Stimulated activated memory B cell treated with anti-CD40 and anti-IgM and Interleukin-4, amounts not matched to agents 10 μg/mL and 1 μg/mL and 100 μg/mL, for 72 hours (primary cell): ENCODE data around the gene KHDC1.
A peak's percentile ranks its signal among the peaks of the same experiment; 100 is the strongest.
"Not testable (repeated sequence)": the region's sequence is repeated elsewhere in the genome, so short reads cannot be mapped to it uniquely, and the experiment has no call there.

Experiments
- ATAC-seq: fragments of 150-1000 bp; cut with Tn5 transposase; 2 replicates; pipeline ENCODE4 v1.10.0; 2021
- H3K27ac Mint-ChIP-seq: one replicate; pipeline ENCODE4 v1.8.0; 2022; ENCODE audit warnings: mild to moderate bottlenecking, mixed read lengths
- H3K27me3 Mint-ChIP-seq: one replicate; pipeline ENCODE4 v1.8.0; 2022; ENCODE audit warnings: mixed read lengths
- H3K36me3 Mint-ChIP-seq: one replicate; pipeline ENCODE4 v1.8.0; 2022; ENCODE audit warnings: mixed read lengths
- H3K4me1 Mint-ChIP-seq: one replicate; pipeline ENCODE4 v1.8.0; 2022; ENCODE audit warnings: mixed read lengths
- H3K4me3 Mint-ChIP-seq: one replicate; pipeline ENCODE4 v1.8.0; 2022; ENCODE audit warnings: mild to moderate bottlenecking, moderate library complexity, mixed read lengths
- H3K9me3 Mint-ChIP-seq: one replicate; pipeline ENCODE4 v1.8.0; 2022; ENCODE audit warnings: mixed read lengths

KHDC1 gene, protein sequence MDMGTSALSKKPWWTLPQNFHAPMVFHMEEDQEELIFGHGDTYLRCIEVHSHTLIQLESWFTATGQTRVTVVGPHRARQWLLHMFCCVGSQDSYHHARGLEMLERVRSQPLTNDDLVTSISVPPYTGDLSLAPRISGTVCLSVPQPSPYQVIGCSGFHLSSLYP

DNA sequence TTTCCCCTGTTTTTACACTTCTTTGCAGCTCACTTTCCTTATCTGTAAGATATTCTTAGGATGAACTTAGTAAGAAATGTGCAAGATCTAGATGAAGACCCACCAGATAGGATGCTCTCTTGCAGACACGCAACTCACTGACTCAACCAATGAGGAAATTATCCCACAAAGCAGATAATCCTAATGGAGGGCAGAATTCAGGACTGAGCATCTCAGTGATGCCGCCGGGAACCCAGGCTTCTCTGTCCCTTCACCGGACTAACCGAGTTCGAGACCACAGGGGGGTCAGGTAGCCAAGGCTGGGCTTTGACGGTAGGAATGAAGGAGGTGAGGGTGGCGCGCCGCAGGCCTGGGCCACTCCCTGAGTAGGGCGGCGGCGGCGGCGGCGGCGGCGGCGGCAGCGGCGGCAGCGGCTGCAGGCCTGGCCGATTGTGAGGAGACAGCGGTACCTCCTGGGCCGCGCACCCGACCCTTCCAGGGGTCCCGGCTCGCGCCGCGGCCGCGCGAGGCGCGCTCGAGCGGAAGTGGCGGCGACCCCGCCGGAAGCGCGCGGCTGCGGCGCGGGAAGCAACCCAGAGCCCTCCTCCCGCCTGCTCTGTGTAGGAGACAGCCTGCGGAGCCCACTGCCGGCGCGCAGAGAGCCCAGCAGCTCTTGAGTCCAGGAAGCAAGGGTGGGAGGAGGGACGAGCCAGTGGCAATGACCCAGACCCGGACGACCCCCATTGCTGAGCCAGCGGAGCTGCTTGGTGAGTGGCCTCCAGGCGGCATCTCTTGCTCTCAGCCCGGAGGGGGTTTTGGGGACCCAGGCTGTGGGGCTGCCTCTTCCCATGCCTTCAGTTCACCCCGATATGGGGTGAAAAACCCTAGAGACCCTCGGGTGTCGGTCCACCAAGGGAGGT lies at the start of gene KHDC1:
Gene KHDC1 (minus strand): TSS at position 526 of the 899 bp plus-strand sequence. CDS start 20,679 bp downstream, outside the sequence.
- Mint-ChIP-seq H3K27ac (peak within 1 kb of the TSS; percentile 77), H3K27me3 (no peaks in the 10 kb centered on the region), H3K4me1 (peaks cover 27% of the 10 kb centered on the region), H3K4me3 (peak within 1 kb of the TSS; percentile 89), H3K36me3 (no peaks in the 10 kb centered on the region), H3K9me3 (no peaks in the 10 kb centered on the region)
- ATAC-seq, result peak; percentile 90

DNA sequence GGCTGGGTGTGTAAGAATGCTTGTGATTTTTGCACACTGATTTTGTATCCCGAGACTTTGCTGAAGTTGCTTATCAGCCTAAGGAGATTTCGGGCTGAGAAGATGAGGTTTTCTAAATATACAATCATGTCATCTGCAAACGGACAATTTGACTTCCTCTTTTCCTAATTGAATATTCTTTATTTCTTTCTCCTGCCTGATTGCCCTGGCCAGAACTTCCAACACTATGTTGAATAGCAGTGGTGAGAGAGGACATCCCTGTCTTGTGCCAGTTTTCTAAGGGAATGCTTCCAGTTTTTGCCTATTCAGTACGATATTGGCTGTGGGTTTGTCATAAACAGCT lies 47.5 kb upstream of the KHDC1 start:
- not testable (repeated sequence) for H3K36me3 Mint-ChIP-seq, ATAC-seq, H3K9me3 Mint-ChIP-seq
- Mint-ChIP-seq H3K4me3 (peak overlapping the region; percentile 99), H3K4me1 (peaks cover 14% of the 10 kb centered on the region), H3K27ac (peak overlapping the region; percentile 94), H3K27me3 (peaks cover 26% of the 10 kb centered on the region)

DNA sequence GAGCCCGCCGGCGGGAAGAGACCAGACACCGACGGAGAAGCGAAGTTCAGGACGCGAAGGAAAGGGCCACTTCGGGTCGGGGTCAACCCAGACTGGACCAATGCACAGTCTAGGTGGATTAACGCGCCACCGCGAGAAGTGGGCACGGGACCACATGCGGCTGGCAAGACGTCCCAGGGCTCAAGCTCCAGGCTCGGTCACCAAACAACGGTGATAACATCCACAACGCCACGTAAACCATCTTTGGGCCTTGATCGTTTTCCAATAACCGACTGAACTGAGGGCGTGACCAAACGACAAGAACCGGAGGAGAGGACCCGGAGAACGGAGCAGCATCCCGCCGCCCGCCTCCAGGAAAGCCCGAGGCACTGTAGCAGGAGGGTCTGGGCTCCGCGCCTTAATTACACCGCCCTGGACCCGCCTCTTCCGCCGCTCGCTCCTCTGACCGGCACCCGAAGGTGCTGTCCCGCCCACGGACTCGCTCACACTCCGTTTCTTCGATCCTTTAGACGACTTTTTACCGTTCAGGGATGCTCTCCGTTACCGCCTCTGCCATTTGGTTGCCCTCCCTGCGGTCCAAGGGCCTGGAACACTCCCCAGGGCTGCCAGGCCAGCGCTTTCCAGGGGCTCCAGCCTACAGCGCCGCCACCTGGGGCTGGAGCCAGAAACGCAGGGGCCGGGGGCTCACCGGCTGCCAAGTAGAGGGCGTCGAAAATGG lies 46.9 kb upstream of the KHDC1 start:
- Mint-ChIP-seq H3K4me3 (peak overlapping the region; percentile 99), H3K27me3 (peaks cover 21% of the 10 kb centered on the region), H3K36me3 (no peaks in the 10 kb centered on the region), H3K4me1 (peaks cover 14% of the 10 kb centered on the region), H3K9me3 (no peaks in the 10 kb centered on the region), H3K27ac (peak overlapping the region; percentile 94)
- peak; percentile 94 for ATAC-seq

DNA sequence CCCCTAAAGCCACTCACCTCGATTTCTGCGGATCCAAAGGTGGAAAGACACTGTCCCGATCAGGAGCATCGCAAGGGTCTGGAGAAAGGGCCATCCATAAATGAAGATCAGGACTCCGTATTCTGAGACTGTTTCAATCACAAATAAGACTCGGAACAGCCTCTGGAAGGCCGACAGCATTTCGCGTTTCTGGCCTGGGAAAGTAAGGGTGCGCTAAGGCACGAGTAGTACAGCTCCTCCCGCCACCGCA lies 46.5 kb upstream of the KHDC1 start:
- peak overlapping the region; percentile 94 for H3K27ac Mint-ChIP-seq
- H3K4me1 Mint-ChIP-seq, result peaks cover 14% of the 10 kb centered on the region
- ATAC-seq, result no peak
- H3K36me3 Mint-ChIP-seq, result no peaks in the 10 kb centered on the region
- peaks cover 19% of the 10 kb centered on the region for H3K27me3 Mint-ChIP-seq
- peak overlapping the region; percentile 99 for H3K4me3 Mint-ChIP-seq
- H3K9me3 Mint-ChIP-seq, result no peaks in the 10 kb centered on the region

DNA sequence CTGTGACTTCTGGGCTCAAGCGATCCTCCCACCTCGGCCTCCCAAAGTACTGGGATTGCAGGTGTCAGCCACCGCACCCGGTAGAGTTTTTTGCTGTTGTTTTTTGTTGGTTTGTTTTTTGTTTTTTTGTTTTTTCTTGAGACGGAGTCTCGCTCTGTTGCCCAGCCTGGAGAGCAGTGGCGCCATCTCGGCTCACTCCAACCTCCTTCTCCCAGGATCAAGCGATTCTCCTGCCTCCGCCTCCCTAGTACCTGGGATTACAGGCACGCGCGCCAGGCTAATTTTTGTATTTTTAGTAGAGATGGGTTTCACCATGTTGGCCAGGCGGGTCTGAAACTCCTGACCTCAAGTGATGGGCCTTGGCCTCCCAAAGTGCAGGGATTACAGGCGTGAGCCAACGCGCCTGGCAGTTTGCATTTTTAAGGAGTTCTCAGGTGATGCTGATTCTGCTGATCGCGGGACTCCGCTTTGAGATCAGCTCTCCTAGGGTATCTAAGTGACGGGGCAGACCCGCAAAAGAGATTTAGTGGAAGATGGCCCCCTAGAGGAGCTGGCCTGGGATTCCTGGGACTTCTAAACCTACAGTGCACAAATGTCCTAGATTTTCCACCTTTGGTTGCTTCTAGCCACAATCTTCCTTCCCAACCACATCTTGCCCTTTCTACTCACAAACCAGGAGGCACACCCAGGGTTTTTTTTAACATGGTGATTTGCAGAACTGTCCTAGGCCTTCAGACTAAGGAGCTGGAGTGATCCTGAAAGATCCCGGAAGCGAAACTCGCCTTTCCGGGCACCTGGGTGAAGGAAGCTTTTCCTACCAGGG lies 45.9 kb upstream of the KHDC1 start:
- Mint-ChIP-seq H3K27ac (peak overlapping the region; percentile 94), H3K36me3 (no peaks in the 10 kb centered on the region), H3K27me3 (peaks cover 18% of the 10 kb centered on the region), H3K4me3 (peak overlapping the region; percentile 99), H3K9me3 (no peaks in the 10 kb centered on the region), H3K4me1 (peaks cover 16% of the 10 kb centered on the region)
- ATAC-seq, result no peak

DNA sequence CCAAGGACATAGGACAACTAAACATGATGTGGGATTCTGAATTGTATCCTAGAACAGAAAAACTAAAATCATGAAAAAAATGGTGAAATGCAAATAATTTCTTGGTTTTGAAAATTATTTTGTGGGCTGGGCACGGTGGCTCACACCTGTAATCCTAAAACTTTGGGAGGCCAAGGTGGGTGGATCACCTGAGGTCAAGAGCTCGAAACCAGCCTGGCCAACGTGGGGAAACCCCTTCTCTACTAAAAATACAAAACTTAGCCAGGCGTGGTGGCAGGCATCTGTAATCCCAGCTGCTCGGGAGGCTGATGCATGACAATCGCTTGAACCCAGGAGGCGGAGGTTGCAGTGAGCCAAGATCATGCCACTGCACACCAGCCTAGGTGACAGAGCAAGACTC lies 40.8 kb upstream of the KHDC1 start:
- not testable (repeated sequence) for H3K9me3 Mint-ChIP-seq

DNA sequence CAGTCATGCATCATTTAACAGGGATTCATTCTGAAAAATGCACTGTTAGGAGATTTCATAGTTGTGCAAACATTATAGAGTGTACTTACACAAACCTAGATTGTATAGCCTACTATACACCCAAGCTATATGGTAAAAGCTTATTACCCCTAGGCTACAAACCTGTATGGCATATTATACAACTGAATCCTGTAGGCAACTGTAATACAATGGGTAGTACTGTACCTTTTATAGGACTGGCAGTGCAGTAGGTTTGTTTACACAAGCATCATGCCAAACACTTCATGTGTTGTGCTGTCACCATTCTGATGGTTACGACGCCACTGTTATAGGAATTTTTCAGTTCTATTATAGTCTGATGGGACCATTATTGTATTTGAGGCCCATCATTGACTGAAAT lies 39.3 kb upstream of the KHDC1 start:
- Mint-ChIP-seq H3K4me3 (no peak overlapping the region), H3K27ac (no peak overlapping the region), H3K36me3 (peaks cover 5% of the 10 kb centered on the region), H3K4me1 (peaks cover 11% of the 10 kb centered on the region), H3K27me3 (no peaks in the 10 kb centered on the region), H3K9me3 (no peaks in the 10 kb centered on the region)
- no peak for ATAC-seq

More for the DNA sequence above, 40.8 kb upstream of the KHDC1 start:
- H3K4me3 Mint-ChIP-seq, ATAC-seq, H3K27me3 Mint-ChIP-seq, H3K36me3 Mint-ChIP-seq, H3K27ac Mint-ChIP-seq: not testable (repeated sequence)
- peaks cover 11% of the 10 kb centered on the region for H3K4me1 Mint-ChIP-seq

DNA sequence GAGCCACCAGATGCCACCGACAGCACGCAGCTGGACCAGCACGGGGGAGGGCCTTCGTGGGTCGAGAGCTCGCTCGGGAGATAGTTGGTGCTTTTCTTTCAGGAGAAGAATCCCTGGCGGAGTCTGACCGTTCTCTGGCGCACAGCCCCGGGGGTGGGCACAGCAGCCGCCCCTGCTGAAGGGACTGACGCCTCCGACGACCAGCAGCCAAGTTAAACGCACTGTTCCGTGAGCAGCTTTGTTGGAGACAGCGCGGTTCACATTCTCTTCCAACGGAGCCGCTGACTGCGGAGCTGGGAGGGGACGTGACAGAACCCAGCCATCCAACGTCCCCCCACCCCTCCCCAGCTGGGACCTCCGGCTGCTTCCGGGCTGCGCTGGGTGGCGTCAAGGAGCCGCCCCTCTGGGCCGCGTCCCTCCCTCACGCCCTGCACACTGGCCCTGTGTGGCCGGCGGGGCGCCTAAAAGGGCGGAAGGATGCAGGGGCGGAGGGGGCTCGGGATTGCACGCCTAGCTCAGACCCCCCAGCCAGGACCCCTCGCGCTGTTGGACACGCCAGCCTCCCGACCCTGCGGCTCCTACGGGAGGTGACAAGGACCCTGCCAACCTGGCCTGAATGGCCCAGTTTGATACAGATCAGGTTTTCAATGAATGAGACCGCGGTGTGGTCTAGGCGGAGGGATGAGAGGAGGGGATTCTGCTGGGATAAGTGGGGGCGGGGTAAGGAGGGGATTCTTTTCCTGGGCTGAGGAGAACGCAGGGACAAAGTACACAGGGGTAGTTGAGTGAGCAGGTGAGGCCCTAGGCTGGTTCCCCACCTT lies 36.4 kb upstream of the KHDC1 start:
- peak; percentile 51 for ATAC-seq
- H3K27ac Mint-ChIP-seq, result no peak overlapping the region

DNA sequence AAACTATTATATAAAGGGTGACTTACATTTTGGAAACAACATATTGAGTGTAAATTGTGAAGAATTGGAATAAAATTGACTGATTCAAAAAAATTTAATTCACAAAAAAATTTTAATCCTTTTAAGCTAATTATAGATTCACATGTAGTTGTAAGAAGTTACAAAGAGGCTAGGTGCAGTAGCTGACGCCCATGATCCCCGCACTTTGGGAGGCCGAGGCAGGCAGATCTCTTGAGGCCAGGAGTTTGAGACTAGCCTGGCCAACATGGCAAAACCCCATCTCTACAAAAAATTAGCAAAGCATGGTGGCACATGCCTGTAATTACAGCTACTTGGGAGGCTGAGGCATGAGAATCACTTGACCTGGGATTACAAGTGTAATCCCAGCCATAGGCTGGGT lies 30.3 kb upstream of the KHDC1 start:
- ATAC-seq, result no peak
- Mint-ChIP-seq H3K36me3 (no peaks in the 10 kb centered on the region), H3K4me1 (no peaks in the 10 kb centered on the region), H3K27ac (no peak overlapping the region), H3K27me3 (no peaks in the 10 kb centered on the region), H3K4me3 (no peak overlapping the region), H3K9me3 (no peaks in the 10 kb centered on the region)

More for the DNA sequence above, 36.4 kb upstream of the KHDC1 start:
- no peaks in the 10 kb centered on the region for H3K9me3 Mint-ChIP-seq
- no peak overlapping the region for H3K4me3 Mint-ChIP-seq
- H3K4me1 Mint-ChIP-seq, result peaks cover 11% of the 10 kb centered on the region
- peaks cover 5% of the 10 kb centered on the region for H3K36me3 Mint-ChIP-seq
- no peaks in the 10 kb centered on the region for H3K27me3 Mint-ChIP-seq

DNA sequence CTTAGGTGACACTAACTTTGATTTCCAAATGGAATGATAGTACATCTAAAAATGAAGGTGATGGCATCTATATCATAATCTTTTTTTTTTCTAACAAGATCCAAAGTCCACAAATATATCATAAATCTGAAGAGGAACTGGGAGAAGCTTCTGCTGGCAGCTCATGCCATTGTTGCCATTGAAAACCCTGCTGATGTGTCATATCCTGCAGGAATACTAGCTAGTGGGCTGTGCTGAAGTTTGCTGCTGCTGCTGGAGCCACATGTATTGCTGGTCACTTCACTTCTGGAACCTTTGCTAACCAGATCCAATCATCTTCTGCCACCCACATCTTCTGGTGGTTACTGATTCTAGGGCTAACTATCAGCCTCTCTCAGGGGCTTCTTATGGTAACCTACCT lies 27.4 kb upstream of the KHDC1 start:
- H3K27ac Mint-ChIP-seq, result no peak overlapping the region
- H3K4me1 Mint-ChIP-seq, result no peaks in the 10 kb centered on the region
- H3K36me3 Mint-ChIP-seq, result no peaks in the 10 kb centered on the region
- H3K27me3 Mint-ChIP-seq, result no peaks in the 10 kb centered on the region
- no peak overlapping the region for H3K4me3 Mint-ChIP-seq
- no peak for ATAC-seq
- H3K9me3 Mint-ChIP-seq, result no peaks in the 10 kb centered on the region

DNA sequence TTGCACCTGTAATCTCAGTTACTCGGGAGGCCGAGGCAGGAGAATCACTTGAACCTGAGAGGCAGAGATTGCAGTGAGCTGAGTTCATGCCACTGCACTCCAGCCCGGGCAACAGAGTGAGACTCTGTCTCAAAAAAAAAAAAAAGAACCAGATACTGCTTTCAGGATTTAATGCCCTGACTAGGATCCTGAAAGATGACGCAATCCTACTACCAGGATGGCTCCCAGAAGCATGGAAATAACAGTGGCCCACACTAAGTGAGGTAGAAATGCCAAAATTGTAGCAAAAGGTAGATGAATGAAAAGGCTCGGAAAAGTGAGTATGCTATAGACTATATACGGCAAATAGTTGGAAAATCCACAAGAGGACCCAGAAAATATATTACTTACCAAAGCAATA lies 23.8 kb upstream of the KHDC1 start:
- H3K36me3 Mint-ChIP-seq, result no peaks in the 10 kb centered on the region
- no peaks in the 10 kb centered on the region for H3K27me3 Mint-ChIP-seq
- H3K4me1 Mint-ChIP-seq, result no peaks in the 10 kb centered on the region
- no peak overlapping the region for H3K27ac Mint-ChIP-seq
- H3K9me3 Mint-ChIP-seq, result no peaks in the 10 kb centered on the region
- no peak for ATAC-seq
- no peak overlapping the region for H3K4me3 Mint-ChIP-seq

DNA sequence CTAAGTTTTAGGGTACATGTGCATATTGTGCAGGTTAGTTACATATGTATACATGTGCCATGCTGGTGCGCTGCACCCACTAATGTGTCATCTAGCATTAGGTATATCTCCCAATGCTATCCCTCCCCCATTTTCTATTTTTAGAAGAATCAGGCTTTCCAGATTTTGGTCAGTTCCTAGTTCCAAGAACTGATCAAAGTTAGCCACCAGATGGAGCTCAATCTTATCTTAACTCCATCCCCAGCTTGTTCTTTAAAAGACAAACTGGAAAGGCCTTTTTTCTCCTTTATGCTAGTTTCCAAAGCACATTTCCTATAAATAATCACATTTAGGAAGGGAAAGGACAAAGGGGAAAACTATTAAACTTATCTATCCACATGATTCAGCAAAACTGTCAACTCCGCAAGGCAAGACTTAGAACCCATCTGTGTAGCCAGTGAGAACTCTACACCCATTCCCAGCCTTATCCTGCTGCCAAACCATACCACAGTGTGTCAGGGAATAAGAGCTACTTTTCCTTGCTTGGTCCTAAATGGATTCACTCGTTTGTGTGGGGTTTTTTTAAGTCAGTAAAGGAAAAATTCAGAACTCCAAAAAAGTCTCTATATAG lies 22.8 kb upstream of the KHDC1 start:
- Mint-ChIP-seq H3K9me3 (no peaks in the 10 kb centered on the region), H3K36me3 (no peaks in the 10 kb centered on the region), H3K27ac (no peak overlapping the region), H3K4me3 (no peak overlapping the region), H3K4me1 (no peaks in the 10 kb centered on the region), H3K27me3 (no peaks in the 10 kb centered on the region)
- ATAC-seq, result no peak

DNA sequence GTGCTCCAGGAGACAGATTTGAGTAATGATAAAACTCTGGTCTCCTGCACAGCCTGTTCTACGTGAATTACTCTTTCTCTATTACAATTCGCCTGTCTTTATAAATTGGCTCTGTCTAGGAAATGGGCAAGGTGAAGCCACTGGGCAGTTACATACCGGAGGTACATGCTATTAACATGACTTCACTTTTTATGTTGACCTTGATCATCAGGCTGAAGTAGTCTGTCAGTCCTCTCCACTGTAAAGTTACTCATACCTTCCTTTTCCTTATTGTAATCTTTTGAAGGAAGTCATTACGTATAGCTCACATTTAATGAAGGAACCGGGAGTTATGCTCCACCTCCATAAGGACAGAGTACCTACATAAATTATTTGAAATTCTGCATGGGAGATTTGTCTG lies 19.9 kb upstream of the KHDC1 start:
- H3K4me3 Mint-ChIP-seq, result no peak overlapping the region
- no peaks in the 10 kb centered on the region for H3K4me1 Mint-ChIP-seq
- no peak for ATAC-seq
- no peaks in the 10 kb centered on the region for H3K9me3 Mint-ChIP-seq
- no peak overlapping the region for H3K27ac Mint-ChIP-seq
- H3K27me3 Mint-ChIP-seq, result no peaks in the 10 kb centered on the region
- H3K36me3 Mint-ChIP-seq, result no peaks in the 10 kb centered on the region

DNA sequence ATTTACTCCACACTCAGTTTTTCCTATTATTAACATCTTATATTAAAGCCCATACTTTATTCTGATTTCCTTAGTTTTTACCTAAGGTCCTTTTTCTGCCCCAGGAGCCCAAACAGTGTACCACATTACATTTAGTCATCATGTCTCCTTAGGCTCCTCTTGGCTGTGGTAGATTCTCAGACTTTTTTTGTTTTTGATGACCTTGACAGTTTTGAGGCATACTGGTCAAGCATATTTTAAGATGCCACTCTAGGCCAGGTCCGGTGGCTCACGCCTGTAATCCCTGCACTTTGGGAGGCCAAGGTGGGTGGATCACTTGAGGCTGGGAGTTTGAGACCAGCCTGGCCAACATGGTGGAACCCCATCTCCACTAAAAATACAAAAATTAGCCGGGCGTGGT lies 18.7 kb upstream of the KHDC1 start:
- H3K9me3 Mint-ChIP-seq, H3K4me1 Mint-ChIP-seq, H3K27me3 Mint-ChIP-seq, ATAC-seq, H3K36me3 Mint-ChIP-seq, H3K27ac Mint-ChIP-seq, H3K4me3 Mint-ChIP-seq: not testable (repeated sequence)
